22Rv1 (cell line): Measurements from ENCODE around the gene TBL1XR1.

Experiments
- CTCF ChIP-seq: fragments of 450-650 bp; IDR thresholded peaks from 2 replicates; pipeline ENCODE4 v1.5.1; 2017; ENCODE audit warnings: mild to moderate bottlenecking
- ZFX ChIP-seq: fragments of 450-650 bp; IDR thresholded peaks from 2 replicates; pipeline ENCODE4 v1.6.1; 2017; ENCODE audit warnings: antibody characterized with exemption, borderline replicate concordance

GRCh38 chr3:177206936-177207335 is 9.7 kb upstream of the TBL1XR1 start:
- no peak for TF ChIP-seq CTCF
- no peak for TF ChIP-seq ZFX
